ENCODE data around the gene ARL6IP4.

ARL6IP4 gene

GRCh38 chr12:122974274-122974891 is 6.1 kb upstream of the ARL6IP4 start:
- peak overlapping the region; percentile 96 for H3K27ac ChIP-seq
- H3K4me2 ChIP-seq (ENCODE audit: low read length): peak overlapping the region; percentile 100
- peaks cover 7% of the 10 kb centered on the region for H3K79me2 ChIP-seq
- H3K9ac ChIP-seq: peak overlapping the region; percentile 77
- H3K4me3 ChIP-seq (ENCODE audit: low read depth, low read length): peak overlapping the region; percentile 100
- TF ChIP-seq CTCF (IDR thresholded peaks at IDR 0.05): no peak
- H3K27me3 ChIP-seq (ENCODE audit: control insufficient read depth, insufficient read depth, low read length): no peaks in the 10 kb centered on the region
- no peaks in the 10 kb centered on the region for H3K9me3 ChIP-seq (ENCODE audit: control insufficient read depth, low read length)
- peaks cover 9% of the 10 kb centered on the region for H3K4me1 ChIP-seq
- peak overlapping the region; percentile 98 for H2AFZ ChIP-seq
- no peaks in the 10 kb centered on the region for H3K36me3 ChIP-seq (ENCODE audit: control insufficient read depth, insufficient read depth, low read length)

GRCh38 chr12:122974892-122975789 is 5.3 kb upstream of the ARL6IP4 start, which contains the start of gene OGFOD2:
Gene OGFOD2, plus strand, starts transcription at chr12:122975244. Its CDS starts 8 bp downstream, at chr12:122975252.
- Histone ChIP-seq H2AFZ (peak within 1 kb of the TSS; percentile 98), H3K36me3 (ENCODE audit: control insufficient read depth, insufficient read depth, low read length) (no peaks in the 10 kb centered on the region), H3K4me3 (ENCODE audit: low read depth, low read length) (peak within 1 kb of the TSS; percentile 100), H3K9ac (peak within 1 kb of the TSS; percentile 77), H3K27me3 (ENCODE audit: control insufficient read depth, insufficient read depth, low read length) (no peaks in the 10 kb centered on the region), H3K4me1 (peaks cover 13% of the 10 kb centered on the region), H3K9me3 (ENCODE audit: control insufficient read depth, low read length) (no peaks in the 10 kb centered on the region), H3K4me2 (ENCODE audit: low read length) (peak within 1 kb of the TSS; percentile 100), H3K27ac (peak within 1 kb of the TSS; percentile 96), H3K79me2 (peaks cover 12% of the 10 kb centered on the region)
- no peak for TF ChIP-seq CTCF (IDR thresholded peaks at IDR 0.05)

- Histone ChIP-seq H3K27me3 (ENCODE audit: control insufficient read depth, insufficient read depth, low read length) (no peaks in the 10 kb centered on the region), H3K4me1 (peaks cover 15% of the 10 kb centered on the region), H3K9ac (no peak overlapping the region), H3K4me2 (ENCODE audit: low read length) (peak overlapping the region; percentile 100), H3K79me2 (peaks cover 13% of the 10 kb centered on the region), H2AFZ (no peak overlapping the region), H3K36me3 (ENCODE audit: control insufficient read depth, insufficient read depth, low read length) (no peaks in the 10 kb centered on the region), H3K4me3 (ENCODE audit: low read depth, low read length) (peak overlapping the region; percentile 100), H3K27ac (no peak overlapping the region), H3K9me3 (ENCODE audit: control insufficient read depth, low read length) (no peaks in the 10 kb centered on the region)
- TF ChIP-seq CTCF (IDR thresholded peaks at IDR 0.05): no peak
Measured at GRCh38 chr12:122975790-122976647, 4.5 kb upstream of the ARL6IP4 start.

- peaks cover 15% of the 10 kb centered on the region for H3K4me1 ChIP-seq
- H3K4me2 ChIP-seq (ENCODE audit: low read length): no peak overlapping the region
- H3K27me3 ChIP-seq (ENCODE audit: control insufficient read depth, insufficient read depth, low read length): no peaks in the 10 kb centered on the region
- H3K9me3 ChIP-seq (ENCODE audit: control insufficient read depth, low read length): no peaks in the 10 kb centered on the region
- no peak overlapping the region for H2AFZ ChIP-seq
- no peaks in the 10 kb centered on the region for H3K36me3 ChIP-seq (ENCODE audit: control insufficient read depth, insufficient read depth, low read length)
- H3K79me2 ChIP-seq: peaks cover 13% of the 10 kb centered on the region
- no peak overlapping the region for H3K4me3 ChIP-seq (ENCODE audit: low read depth, low read length)
- H3K27ac ChIP-seq: no peak overlapping the region
- H3K9ac ChIP-seq: no peak overlapping the region
- no peak for TF ChIP-seq CTCF (IDR thresholded peaks at IDR 0.05)
Measured at GRCh38 chr12:122976648-122976975, 3.9 kb upstream of the ARL6IP4 start.

Measured in parathyroid adenoma (tissue), 2 donors.